ENCODE measurements around the gene RAB44. TPM values are rescaled to one million over a fixed set of nuclear protein-coding genes. Genes with fewer than 3 reads are reported as not detected.
"Not testable (repeated sequence)": the region's sequence is repeated elsewhere in the genome, so short reads cannot be mapped to it uniquely, and the experiment has no call there.

RAB44 gene
- total and polyA plus RNA-seq, 2 donors: 0.26 to 0.68 TPM

GRCh38 chr6:36700071-36700812 lies 2.6 kb downstream of the RAB44 start:
- no peaks in the 10 kb centered on the region for H3K4me1 ChIP-seq (ENCODE audit: insufficient read depth)
- H3K36me3 ChIP-seq (ENCODE audit: insufficient read depth): no peaks in the 10 kb centered on the region
- H3K27ac ChIP-seq (ENCODE audit: low read depth): no peak overlapping the region
- DNase-seq (ENCODE audit: extremely low spot score): no peak
- WGBS: 90% methylated on average over 7 of the region's 7 CpGs
- no peak overlapping the region for H3K4me3 ChIP-seq (ENCODE audit: low read depth, low read length)

GRCh38 chr6:36700831-36701230 lies 3.2 kb downstream of the RAB44 start:
- Histone ChIP-seq H3K4me1 (ENCODE audit: insufficient read depth) (no peaks in the 10 kb centered on the region), H3K4me3 (ENCODE audit: low read depth, low read length) (no peak overlapping the region), H3K36me3 (ENCODE audit: insufficient read depth) (no peaks in the 10 kb centered on the region), H3K27ac (ENCODE audit: low read depth) (no peak overlapping the region)
- DNase-seq (ENCODE audit: extremely low spot score): no peak
- WGBS: 89% methylated on average over 3 of the region's 3 CpGs

GRCh38 chr6:36701401-36701991 lies 3.9 kb downstream of the RAB44 start:
- no peak for DNase-seq (ENCODE audit: extremely low spot score)
- H3K27ac ChIP-seq (ENCODE audit: low read depth): no peak overlapping the region
- H3K36me3 ChIP-seq (ENCODE audit: insufficient read depth): no peaks in the 10 kb centered on the region
- no peaks in the 10 kb centered on the region for H3K4me1 ChIP-seq (ENCODE audit: insufficient read depth)
- whole genome bisulfite sequencing: 85% methylated on average over 3 of the region's 3 CpGs
- no peak overlapping the region for H3K4me3 ChIP-seq (ENCODE audit: low read depth, low read length)

GRCh38 chr6:36702656-36703055 lies 5.0 kb downstream of the RAB44 start:
- Histone ChIP-seq H3K4me3 (ENCODE audit: low read depth, low read length) (no peak overlapping the region), H3K27ac (ENCODE audit: low read depth) (no peak overlapping the region), H3K4me1 (ENCODE audit: insufficient read depth) (no peaks in the 10 kb centered on the region), H3K36me3 (ENCODE audit: insufficient read depth) (no peaks in the 10 kb centered on the region)
- WGBS: 93% methylated on average over 3 of the region's 3 CpGs
- DNase-seq (ENCODE audit: extremely low spot score): no peak

GRCh38 chr6:36703081-36703606 lies 5.5 kb downstream of the RAB44 start:
- WGBS: 93% methylated on average over 5 of the region's 5 CpGs
- H3K36me3 ChIP-seq (ENCODE audit: insufficient read depth): no peaks in the 10 kb centered on the region
- no peak overlapping the region for H3K4me3 ChIP-seq (ENCODE audit: low read depth, low read length)
- DNase-seq (ENCODE audit: extremely low spot score): no peak
- no peak overlapping the region for H3K27ac ChIP-seq (ENCODE audit: low read depth)
- H3K4me1 ChIP-seq (ENCODE audit: insufficient read depth): no peaks in the 10 kb centered on the region

- Histone ChIP-seq H3K4me3 (ENCODE audit: low read depth, low read length) (no peak overlapping the region), H3K4me1 (ENCODE audit: insufficient read depth) (no peaks in the 10 kb centered on the region), H3K27ac (ENCODE audit: low read depth) (no peak overlapping the region), H3K36me3 (ENCODE audit: insufficient read depth) (no peaks in the 10 kb centered on the region)
- no peak for DNase-seq (ENCODE audit: extremely low spot score)
- 96% methylated on average over 18 of the region's 18 CpGs for WGBS
Observed at GRCh38 chr6:36703982-36704381, 6.4 kb downstream of the RAB44 start.

- H3K4me1 ChIP-seq (ENCODE audit: insufficient read depth); DNase-seq (ENCODE audit: extremely low spot score); H3K27ac ChIP-seq (ENCODE audit: low read depth); H3K4me3 ChIP-seq (ENCODE audit: low read depth, low read length); H3K36me3 ChIP-seq (ENCODE audit: insufficient read depth): not testable (repeated sequence)
- 63% methylated on average over 7 of the region's 7 CpGs for WGBS
Observed at GRCh38 chr6:36704961-36705577, 7.4 kb downstream of the RAB44 start.

GRCh38 chr6:36706339-36706738 lies 8.7 kb downstream of the RAB44 start:
- Histone ChIP-seq H3K36me3 (ENCODE audit: insufficient read depth) (no peaks in the 10 kb centered on the region), H3K4me1 (ENCODE audit: insufficient read depth) (no peaks in the 10 kb centered on the region), H3K27ac (ENCODE audit: low read depth) (no peak overlapping the region), H3K4me3 (ENCODE audit: low read depth, low read length) (no peak overlapping the region)
- no peak for DNase-seq (ENCODE audit: extremely low spot score)
- WGBS: 73% methylated on average over 1 of the region's 1 CpG

- H3K27ac ChIP-seq (ENCODE audit: low read depth): no peak overlapping the region
- 84% methylated on average over 4 of the region's 4 CpGs for WGBS
- no peaks in the 10 kb centered on the region for H3K36me3 ChIP-seq (ENCODE audit: insufficient read depth)
- no peak overlapping the region for H3K4me3 ChIP-seq (ENCODE audit: low read depth, low read length)
- no peaks in the 10 kb centered on the region for H3K4me1 ChIP-seq (ENCODE audit: insufficient read depth)
- no peak for DNase-seq (ENCODE audit: extremely low spot score)
Observed at GRCh38 chr6:36712816-36713215, 15.2 kb downstream of the RAB44 start.

GRCh38 chr6:36713846-36714245 lies 16.2 kb downstream of the RAB44 start:
- DNase-seq (ENCODE audit: extremely low spot score): no peak
- no peaks in the 10 kb centered on the region for H3K4me1 ChIP-seq (ENCODE audit: insufficient read depth)
- WGBS: 85% methylated on average over 8 of the region's 8 CpGs
- no peaks in the 10 kb centered on the region for H3K36me3 ChIP-seq (ENCODE audit: insufficient read depth)
- H3K4me3 ChIP-seq (ENCODE audit: low read depth, low read length): no peak overlapping the region
- H3K27ac ChIP-seq (ENCODE audit: low read depth): no peak overlapping the region

- DNase-seq (ENCODE audit: extremely low spot score): no peak
- Histone ChIP-seq H3K4me1 (ENCODE audit: insufficient read depth) (no peaks in the 10 kb centered on the region), H3K4me3 (ENCODE audit: low read depth, low read length) (no peak overlapping the region), H3K36me3 (ENCODE audit: insufficient read depth) (no peaks in the 10 kb centered on the region), H3K27ac (ENCODE audit: low read depth) (no peak overlapping the region)
- 88% methylated on average over 10 of the region's 10 CpGs for WGBS
Observed at GRCh38 chr6:36714511-36714910, 16.9 kb downstream of the RAB44 start.

- Histone ChIP-seq H3K36me3 (ENCODE audit: insufficient read depth) (no peaks in the 10 kb centered on the region), H3K4me1 (ENCODE audit: insufficient read depth) (no peaks in the 10 kb centered on the region), H3K27ac (ENCODE audit: low read depth) (no peak overlapping the region), H3K4me3 (ENCODE audit: low read depth, low read length) (no peak overlapping the region)
- DNase-seq (ENCODE audit: extremely low spot score): no peak
- 88% methylated on average over 7 of the region's 7 CpGs for WGBS
Observed at GRCh38 chr6:36715469-36715868, 17.8 kb downstream of the RAB44 start.

- WGBS: 85% methylated on average over 8 of the region's 8 CpGs
Observed at GRCh38 chr6:36716476-36717093, 19.0 kb downstream of the RAB44 start.

More at GRCh38 chr6:36716476-36717093, 19.0 kb downstream of the RAB44 start:
- Histone ChIP-seq H3K27ac (ENCODE audit: low read depth) (no peak overlapping the region), H3K4me3 (ENCODE audit: low read depth, low read length) (no peak overlapping the region), H3K4me1 (ENCODE audit: insufficient read depth) (no peaks in the 10 kb centered on the region), H3K36me3 (ENCODE audit: insufficient read depth) (no peaks in the 10 kb centered on the region)
- DNase-seq (ENCODE audit: extremely low spot score): no peak

Data from urinary bladder (tissue), 4 donors.